Neuronal stem cell (in vitro differentiated cells): Measurements from ENCODE around the gene SLC28A2.
A peak's percentile ranks its signal among the peaks of the same experiment; 100 is the strongest.
"Not testable (repeated sequence)": the region's sequence is repeated elsewhere in the genome, so short reads cannot be mapped to it uniquely, and the experiment has no call there.

Experiments
- DNase-seq: peaks from one replicate; pipeline ENCODE4 v3.0.0-alpha.2; 2013; ENCODE audit warnings: low spot score
- H2AFZ ChIP-seq: one replicate; pipeline ENCODE4 v1.6.1; 2013; ENCODE audit warnings: mild to moderate bottlenecking, low read length, inconsistent platforms
- H2AK5ac ChIP-seq: 2 replicates; pipeline ENCODE4 v1.6.1; 2013; ENCODE audit warnings: low read depth, mild to moderate bottlenecking, inconsistent platforms, low read length, moderate library complexity, mixed read lengths
- H2BK120ac ChIP-seq: 2 replicates; pipeline ENCODE4 v1.6.1; 2013; ENCODE audit warnings: low read depth, mild to moderate bottlenecking, inconsistent platforms, low read length, moderate library complexity, mixed read lengths
- H2BK12ac ChIP-seq: one replicate; pipeline ENCODE4 v1.6.1; 2013; ENCODE audit warnings: low read length, inconsistent platforms
- H2BK15ac ChIP-seq: 2 replicates; pipeline ENCODE4 v1.6.1; 2013; ENCODE audit warnings: mild to moderate bottlenecking, low read length, inconsistent platforms, mixed read lengths
- H2BK5ac ChIP-seq: one replicate; pipeline ENCODE4 v1.6.1; 2013; ENCODE audit warnings: inconsistent platforms, mild to moderate bottlenecking, low read length, moderate library complexity
- H3K14ac ChIP-seq: one replicate; pipeline ENCODE4 v1.6.1; 2013; ENCODE audit warnings: low read length, inconsistent platforms
- H3K18ac ChIP-seq: 2 replicates; pipeline ENCODE4 v1.6.1; 2013; ENCODE audit warnings: low read length, inconsistent platforms
- H3K23ac ChIP-seq: 2 replicates; pipeline ENCODE4 v1.6.1; 2013; ENCODE audit warnings: low read depth, mild to moderate bottlenecking, mixed read lengths, low read length, inconsistent platforms; ENCODE audit not compliant: poor library complexity
- H3K27ac ChIP-seq: replicated peaks from 3 replicates; pipeline ENCODE4 v1.5.1; 2013; ENCODE audit warnings: low read length, inconsistent platforms
- H3K27me3 ChIP-seq, 3 experiments: 2 replicates each; pipeline ENCODE4 v1.6.1; 2013; ENCODE audit warnings: low read length in 3 of 3, mild to moderate bottlenecking in 2 of 3, inconsistent platforms in 1 of 3, low read depth in 1 of 3, mixed read lengths in 1 of 3, moderate library complexity in 1 of 3; ENCODE audit not compliant: control insufficient read depth in 3 of 3, insufficient read depth in 3 of 3
- H3K36me3 ChIP-seq, 2 donors: replicated peaks in 1 of 2; 2 replicates each; pipeline ENCODE4 v1.6.1; 2013; ENCODE audit warnings: low read length in 2 of 2; ENCODE audit not compliant: control insufficient read depth in 2 of 2, insufficient read depth in 2 of 2
- H3K4ac ChIP-seq: 2 replicates; pipeline ENCODE4 v1.6.1; 2013; ENCODE audit warnings: inconsistent platforms, mild to moderate bottlenecking, low read length, moderate library complexity
- H3K4me1 ChIP-seq, 2 donors: 1 replicate in 1 of 2; 2 replicates in 1 of 2; pipeline ENCODE4 v1.6.1; 2013; ENCODE audit warnings: low read length in 2 of 2, low read depth in 1 of 2; ENCODE audit not compliant: control insufficient read depth in 2 of 2, insufficient read depth in 1 of 2
- H3K4me2 ChIP-seq: one replicate; pipeline ENCODE4 v1.6.1; 2013; ENCODE audit warnings: mild to moderate bottlenecking, low read length, inconsistent platforms; ENCODE audit not compliant: insufficient read depth, poor library complexity, severe bottlenecking
- H3K4me3 ChIP-seq, 2 donors: 2 replicates each; pipeline ENCODE4 v1.5.1; 2013; ENCODE audit warnings: low read length in 2 of 2, mild to moderate bottlenecking in 2 of 2, inconsistent platforms in 1 of 2, moderate library complexity in 1 of 2
- H3K79me1 ChIP-seq: one replicate; pipeline ENCODE4 v1.6.1; 2013; ENCODE audit warnings: low read depth, mild to moderate bottlenecking, inconsistent platforms, low read length, moderate library complexity
- H3K9ac ChIP-seq: one replicate; pipeline ENCODE4 v1.6.1; 2013; ENCODE audit warnings: mild to moderate bottlenecking, low read depth, low read length, inconsistent platforms; ENCODE audit not compliant: poor library complexity
- H3K9me3 ChIP-seq, 2 donors: replicated peaks in 1 of 2; 2 replicates each; pipeline versions ENCODE3 to v1.6.1; 2013; ENCODE audit warnings: low read length in 2 of 2, mild to moderate bottlenecking in 2 of 2, inconsistent platforms in 1 of 2, low read depth in 1 of 2, mixed read lengths in 1 of 2, moderate library complexity in 1 of 2; ENCODE audit not compliant: control insufficient read depth in 2 of 2, insufficient read depth in 1 of 2
- H4K8ac ChIP-seq: one replicate; pipeline ENCODE4 v1.6.1; 2013; ENCODE audit warnings: low read depth, mild to moderate bottlenecking, inconsistent platforms, low read length, moderate library complexity
- H4K91ac ChIP-seq: one replicate; pipeline ENCODE4 v1.6.1; 2013; ENCODE audit warnings: low read length, low read depth, mild to moderate bottlenecking, inconsistent platforms; ENCODE audit not compliant: poor library complexity
- WGBS, 2 donors: extraction: QIAGEN DNeasy Blood & Tissue Kit; methylation state at CpG; one replicate each; pipeline ENCODE4 v1.1.7; 2013; ENCODE audit warnings: missing lambda C conversion rate in 2 of 2, mixed read lengths in 1 of 2; ENCODE audit not compliant: insufficient read length in 2 of 2, insufficient replicate concordance in 1 of 2; ENCODE audit errors: extremely low coverage in 2 of 2; 5-methylcytosine and 5-hydroxymethylcytosine counted together

The SLC28A2 gene

DNA sequence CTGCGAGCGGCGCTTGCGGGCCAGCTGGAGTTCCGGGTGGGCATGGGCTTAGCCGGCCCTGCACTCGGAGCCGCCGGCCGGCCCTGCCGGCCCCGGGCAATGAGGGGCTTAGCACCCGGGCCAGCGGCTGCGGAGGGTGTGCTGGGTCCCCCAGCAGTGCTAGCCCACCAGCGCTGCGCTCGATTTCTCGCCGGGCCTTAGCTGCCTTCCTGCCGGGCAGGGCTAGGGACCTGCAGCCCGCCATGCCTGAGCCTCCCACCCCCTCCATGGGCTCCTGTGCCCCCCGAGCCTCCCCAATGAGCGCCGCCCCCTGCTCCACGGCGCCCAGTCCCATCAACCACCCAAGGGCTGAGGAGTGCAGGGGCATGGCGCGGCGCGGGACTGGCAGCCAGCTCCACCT is 62.1 kb downstream of the SLC28A2 start:
- H2BK15ac ChIP-seq, H3K9me3 ChIP-seq, H2AK5ac ChIP-seq, H2BK120ac ChIP-seq, H3K4ac ChIP-seq, H2BK5ac ChIP-seq, H3K14ac ChIP-seq, H2BK12ac ChIP-seq, DNase-seq, H4K91ac ChIP-seq, H3K4me1 ChIP-seq, H3K4me3 ChIP-seq, H3K36me3 ChIP-seq, H2AFZ ChIP-seq, H3K9ac ChIP-seq, H3K27me3 ChIP-seq, H3K18ac ChIP-seq, H3K4me2 ChIP-seq, H3K23ac ChIP-seq, H4K8ac ChIP-seq, H3K79me1 ChIP-seq, H3K27ac ChIP-seq: not testable (repeated sequence)
- WGBS, 2 donors = no CpG with 5 or more reads among the region's 31 CpGs

DNA sequence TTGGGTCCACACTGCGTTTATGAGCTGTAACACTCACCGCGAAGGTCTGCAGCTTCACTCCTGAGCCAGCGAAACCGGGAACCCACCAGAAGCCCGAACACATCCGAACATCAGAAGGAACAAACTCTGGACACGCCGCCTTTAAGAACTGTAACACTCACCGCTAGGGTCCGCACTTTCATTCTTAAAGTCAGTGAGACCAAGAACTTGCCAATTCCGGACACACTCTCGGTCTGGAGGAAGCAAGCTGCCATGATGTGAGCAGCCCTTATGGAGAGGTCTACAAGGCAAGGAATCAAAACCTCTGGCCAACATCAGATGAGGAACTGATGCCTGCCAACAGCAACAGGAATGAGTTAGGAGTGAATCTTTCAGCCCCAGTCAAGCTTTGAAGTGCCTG is 62.9 kb downstream of the SLC28A2 start:
- Histone ChIP-seq H3K23ac (no peak overlapping the region), H3K18ac (no peak overlapping the region), H3K27me3 (no peaks in the 10 kb centered on the region), H3K79me1 (no peaks in the 10 kb centered on the region), H3K4me1 (no peaks in the 10 kb centered on the region), H3K9me3 (no peaks in the 10 kb centered on the region), H3K4me2 (no peak overlapping the region), H4K91ac (no peak overlapping the region), H2BK120ac (no peak overlapping the region), H3K9ac (no peak overlapping the region), H2BK12ac (no peak overlapping the region), H3K36me3 (no peaks in the 10 kb centered on the region), H3K4ac (no peak overlapping the region), H2AFZ (peak overlapping the region; percentile 86), H3K4me3 (no peak overlapping the region), H2BK5ac (no peak overlapping the region), H2BK15ac (no peak overlapping the region), H2AK5ac (no peak overlapping the region), H3K14ac (no peak overlapping the region), H3K27ac (no peak overlapping the region), H4K8ac (no peak overlapping the region)
- no peak for DNase-seq
- WGBS, 2 donors = no CpG with 5 or more reads among the region's 13 CpGs

DNA sequence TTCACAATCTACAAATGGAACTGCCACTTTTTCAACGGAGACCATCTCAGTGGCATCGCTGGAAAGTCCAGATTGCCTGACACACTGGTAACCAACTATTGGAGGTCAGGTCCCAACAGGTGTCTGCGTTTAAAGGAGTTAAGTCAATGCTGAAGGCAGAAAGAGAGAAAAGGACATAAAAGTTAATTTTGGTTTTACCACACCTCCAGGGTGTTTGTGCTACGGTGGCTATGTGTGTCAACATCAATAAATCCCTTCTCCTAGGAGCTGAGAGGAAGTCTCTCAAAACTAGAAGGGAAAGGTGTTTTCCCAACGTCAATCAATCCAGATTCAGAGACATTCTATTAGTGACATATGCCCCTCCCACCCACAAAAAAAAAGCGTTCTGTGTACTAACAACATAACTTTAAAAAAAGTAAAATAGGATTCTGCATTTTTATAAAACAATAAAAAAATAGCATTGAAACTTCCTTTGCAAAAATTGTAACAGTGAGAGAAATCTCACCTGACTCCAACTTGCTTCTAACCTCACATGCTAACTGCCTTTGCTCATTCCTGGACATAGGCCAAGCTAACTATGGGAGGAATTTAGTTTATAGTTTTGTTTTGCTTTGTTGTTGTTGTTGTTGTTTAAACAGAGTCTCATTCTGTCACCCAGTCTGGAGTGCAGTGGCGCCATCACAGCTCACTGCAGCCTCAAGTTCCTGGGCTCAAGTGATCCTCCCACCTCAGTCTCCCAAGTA is 67.6 kb downstream of the SLC28A2 start:
- Histone ChIP-seq H3K18ac (no peak overlapping the region), H2BK5ac (no peak overlapping the region), H3K4me3 (no peak overlapping the region), H2BK15ac (no peak overlapping the region), H3K23ac (no peak overlapping the region), H3K4ac (no peak overlapping the region), H2AFZ (no peak overlapping the region), H4K91ac (no peak overlapping the region), H3K79me1 (no peaks in the 10 kb centered on the region), H3K36me3 (no peaks in the 10 kb centered on the region), H2BK12ac (no peak overlapping the region), H2BK120ac (no peak overlapping the region), H3K9me3 (no peaks in the 10 kb centered on the region), H4K8ac (no peak overlapping the region), H3K4me2 (no peak overlapping the region), H3K9ac (no peak overlapping the region), H3K27me3 (no peaks in the 10 kb centered on the region), H3K27ac (no peak overlapping the region), H2AK5ac (no peak overlapping the region), H3K14ac (no peak overlapping the region), H3K4me1 (no peaks in the 10 kb centered on the region)
- no peak for DNase-seq
- WGBS, 2 donors = no CpG with 5 or more reads among the region's 7 CpGs

DNA sequence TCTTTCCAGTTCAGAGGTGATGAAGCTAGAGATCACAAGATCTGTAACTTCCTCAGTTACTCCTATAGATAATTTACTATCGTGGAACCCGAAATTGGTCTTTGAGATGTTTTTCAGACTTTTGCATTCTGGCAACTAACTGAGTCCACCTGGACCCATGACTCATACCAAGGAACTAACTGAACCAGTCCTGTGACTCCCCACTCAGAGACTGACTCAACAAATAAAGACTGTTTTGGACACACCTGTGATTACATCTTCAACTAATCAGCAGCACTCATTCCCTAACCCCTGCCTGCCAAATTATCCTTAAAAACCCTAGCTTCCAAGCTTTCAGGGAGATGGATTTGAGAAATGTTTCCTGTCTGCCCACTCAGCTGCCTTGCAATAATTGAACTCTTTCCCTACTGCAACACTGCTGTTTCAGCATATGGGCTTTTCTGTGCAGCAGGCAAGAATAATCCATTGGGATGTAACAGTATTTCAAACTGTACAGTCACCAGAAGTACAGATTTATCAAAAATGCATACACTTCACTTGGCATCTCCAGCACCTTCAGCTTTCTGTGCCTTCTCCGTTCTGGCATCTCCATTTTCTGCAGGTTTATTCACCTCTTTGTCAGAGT is 68.7 kb downstream of the SLC28A2 start:
- H2BK120ac ChIP-seq = no peak overlapping the region
- no peaks in the 10 kb centered on the region for H3K27me3 ChIP-seq
- H3K4me2 ChIP-seq = no peak overlapping the region
- no peak overlapping the region for H3K4me3 ChIP-seq
- H3K79me1 ChIP-seq = no peaks in the 10 kb centered on the region
- no peaks in the 10 kb centered on the region for H3K36me3 ChIP-seq
- H4K91ac ChIP-seq = no peak overlapping the region
- H2AK5ac ChIP-seq = no peak overlapping the region
- no peak overlapping the region for H2BK12ac ChIP-seq
- no peak overlapping the region for H3K27ac ChIP-seq
- no peak overlapping the region for H2AFZ ChIP-seq
- no peak for DNase-seq
- no peak overlapping the region for H3K9ac ChIP-seq
- H2BK5ac ChIP-seq = no peak overlapping the region
- no peaks in the 10 kb centered on the region for H3K9me3 ChIP-seq
- H3K4ac ChIP-seq = no peak overlapping the region
- no peak overlapping the region for H4K8ac ChIP-seq
- H3K4me1 ChIP-seq = peaks cover 0 to under 1% of the 10 kb centered on the region in 2 donors
- no peak overlapping the region for H3K23ac ChIP-seq
- no peak overlapping the region for H3K18ac ChIP-seq
- no CpG with 5 or more reads among the region's 3 CpGs for WGBS, 2 donors
- H2BK15ac ChIP-seq = no peak overlapping the region
- no peak overlapping the region for H3K14ac ChIP-seq
